Suprapubic skin (tissue), 4 donors: ENCODE data around the gene PNPLA3.

Experiments
- CTCF ChIP-seq, 2 donors: fragments of 200-600 bp in 1 of 2; fragments of 450-650 bp in 1 of 2; sonication (generic) in 1 of 2; IDR thresholded peaks; one replicate each; pipeline ENCODE4 v1.5.1; 2016 to 2019; ENCODE audit warnings: antibody characterized with exemption in 2 of 2, mild to moderate bottlenecking in 1 of 2, moderate library complexity in 1 of 2
- EP300 ChIP-seq: sonication (generic); formaldehyde crosslinking; IDR thresholded peaks from one replicate; pipeline ENCODE4 v1.6.1; 2017; ENCODE audit warnings: antibody characterized with exemption
- POLR2A ChIP-seq, 2 donors: fragments of 450-650 bp; IDR thresholded peaks; one replicate each; pipeline ENCODE4 v1.6.1; 2017; ENCODE audit warnings: antibody characterized with exemption in 2 of 2, mild to moderate bottlenecking in 2 of 2, moderate library complexity in 2 of 2
- POLR2AphosphoS5 ChIP-seq, 3 donors: sonication (generic); formaldehyde crosslinking; IDR thresholded peaks; one replicate each; pipeline ENCODE4 v1.6.1; 2017; ENCODE audit warnings: antibody characterized with exemption in 3 of 3

GRCh38 chr22:43895986-43896645 lies 27.5 kb upstream of the PNPLA3 start:
- no peak for TF ChIP-seq CTCF (IDR thresholded peaks at IDR 0.05)
- TF ChIP-seq POLR2A (IDR thresholded peaks at IDR 0.05), result no peak
- no peak for TF ChIP-seq EP300
- no peak for TF ChIP-seq POLR2AphosphoS5 (IDR thresholded peaks at IDR 0.05)
